HTERT RPE-1 (cell line): ENCODE results near the gene ELAVL3.

Experiments used
- in situ Hi-C: fragments of 300-500 bp; cut with MboI; formaldehyde crosslinking; loops from 4 replicates; pipeline ENCODE4 v1.14.3; 2020; ENCODE audit warnings: low sequenced_read_pairs

ELAVL3 gene

DNA sequence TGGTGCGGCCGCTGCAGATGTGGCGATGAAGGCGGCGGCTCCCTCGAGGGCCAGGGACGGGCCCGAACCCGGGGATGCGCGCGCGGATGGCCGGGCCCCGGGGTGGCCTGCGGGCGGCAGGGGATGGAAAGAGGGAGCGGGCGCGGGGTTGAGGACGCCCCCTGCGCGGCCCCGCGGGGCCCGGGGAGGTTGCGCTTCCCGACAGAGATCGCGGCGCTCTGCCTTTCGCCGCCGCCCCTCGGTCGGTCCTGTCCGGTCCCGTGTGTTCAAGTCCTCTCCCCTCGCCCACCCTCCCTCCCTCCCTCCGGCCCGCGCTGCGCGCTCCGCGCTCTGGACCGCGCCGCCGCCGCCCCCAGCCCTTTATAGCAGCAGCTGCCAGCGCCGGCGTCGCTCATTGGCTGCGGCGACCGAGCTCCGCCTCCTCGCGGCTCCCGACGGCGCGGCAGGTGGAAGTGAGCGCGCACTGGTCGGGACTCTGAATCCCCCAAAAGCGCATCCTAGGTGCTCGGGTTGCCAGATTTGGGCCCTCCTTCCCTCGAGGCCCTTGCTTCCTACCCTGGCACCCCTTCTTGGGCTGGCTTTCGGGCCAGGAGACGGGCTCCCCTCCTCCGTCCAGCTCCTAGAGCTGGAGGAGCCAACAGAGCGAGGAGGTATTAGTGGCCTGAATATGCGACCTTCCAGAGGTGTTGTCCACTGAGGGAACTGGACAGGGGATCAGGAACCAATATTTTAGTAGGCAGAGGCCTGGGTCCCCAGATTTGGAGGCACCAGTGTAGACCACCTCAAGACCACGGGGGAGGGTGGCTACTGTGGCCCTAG lies at the start of gene ELAVL3:
Gene ELAVL3 (minus strand): TSS at position 332 of the 819 bp plus-strand sequence. CDS start 438 bp downstream, outside the sequence.
- in situ Hi-C loops, result no loop called here

- in situ Hi-C loops, result no loop called here
Measured at GRCh38 chr19:11530432-11530831, 49.6 kb upstream of the ELAVL3 start.

GRCh38 chr19:11528551-11529341 lies 47.9 kb upstream of the ELAVL3 start, which contains the start of gene ECSIT:
TSS of gene ECSIT (minus strand) at chr19:11529134. CDS start at chr19:11519170, 9,964 bp downstream.
- in situ Hi-C loops, result no loop called here

GRCh38 chr19:11519138-11519537 lies 38.3 kb upstream of the ELAVL3 start:
- in situ Hi-C loops, result no loop called here

DNA sequence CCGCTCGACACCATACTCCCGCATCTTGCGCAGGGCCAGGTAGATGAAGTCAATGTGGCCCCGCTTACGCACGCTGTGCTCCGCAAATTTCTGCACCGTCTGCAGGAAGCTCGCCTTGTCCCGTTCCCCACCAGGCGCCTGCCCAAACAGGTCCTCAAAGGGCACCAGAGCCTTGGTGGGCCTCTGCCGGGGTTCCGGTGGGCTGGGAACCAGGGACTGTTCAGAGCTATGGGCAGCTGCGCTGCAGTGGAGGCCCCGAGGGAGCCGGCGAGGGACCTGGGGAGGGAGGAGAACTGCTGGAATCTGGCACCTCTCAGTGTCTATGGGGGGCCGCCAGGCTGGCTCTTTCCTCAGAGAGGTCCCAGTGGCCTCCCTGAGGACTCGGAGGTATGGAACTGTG lies 33.1 kb upstream of the ELAVL3 start:
- in situ Hi-C loops, result no loop called here

DNA sequence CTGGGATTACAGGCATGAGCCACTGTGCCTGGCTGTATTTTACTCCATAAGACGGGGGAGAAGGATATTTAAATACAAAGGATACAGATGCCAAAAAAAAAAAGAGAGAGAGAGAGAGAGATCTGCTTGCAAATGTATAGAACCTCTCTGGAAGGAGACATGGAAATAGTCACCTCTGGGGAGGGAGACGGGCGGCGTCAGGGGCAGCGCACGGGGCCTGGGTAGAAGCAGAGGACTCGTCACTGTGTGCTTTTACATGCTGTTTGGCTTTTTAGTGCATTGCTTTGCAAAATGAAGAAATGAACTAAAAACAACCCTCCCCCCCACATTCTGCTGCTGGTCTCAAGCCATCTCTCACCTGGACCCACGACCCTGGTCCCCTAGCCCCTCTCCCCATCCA lies 29.6 kb upstream of the ELAVL3 start:
- in situ Hi-C loops, result no loop called here

DNA sequence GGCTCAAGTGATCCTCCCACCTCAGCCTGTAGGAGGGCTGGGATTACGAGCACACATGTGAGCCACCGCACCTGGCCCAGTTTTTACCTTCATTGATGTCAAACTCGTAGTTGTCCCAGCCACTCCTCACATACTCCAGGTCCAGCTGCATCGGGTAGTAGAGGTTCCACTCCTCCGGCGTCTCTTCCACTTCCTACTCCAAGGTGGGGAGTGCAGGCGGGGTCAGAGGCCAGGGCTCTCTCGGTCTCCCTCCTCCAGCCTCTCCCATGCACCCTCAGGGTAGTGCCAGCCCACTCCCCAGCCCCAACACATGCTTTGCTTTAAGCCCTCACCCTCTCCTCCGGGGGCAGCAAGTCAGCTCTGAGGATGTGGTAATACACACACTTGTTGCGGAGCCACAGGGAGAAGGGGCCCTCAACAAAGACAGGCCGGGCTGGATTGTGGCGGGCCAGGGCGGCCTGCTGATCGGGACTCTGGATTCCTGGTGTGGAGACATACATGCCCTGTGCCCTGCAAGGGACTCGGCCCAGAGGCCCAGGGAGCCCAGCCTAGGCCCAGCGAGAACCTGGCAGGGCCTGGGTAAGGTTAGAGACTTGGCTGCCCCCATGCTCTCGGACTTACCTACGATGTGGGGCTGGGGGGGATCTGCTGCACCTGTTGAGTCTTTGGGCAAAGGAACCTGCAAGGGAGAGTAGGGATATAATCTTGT lies 26.7 kb upstream of the ELAVL3 start:
- in situ Hi-C loops, result no loop called here

DNA sequence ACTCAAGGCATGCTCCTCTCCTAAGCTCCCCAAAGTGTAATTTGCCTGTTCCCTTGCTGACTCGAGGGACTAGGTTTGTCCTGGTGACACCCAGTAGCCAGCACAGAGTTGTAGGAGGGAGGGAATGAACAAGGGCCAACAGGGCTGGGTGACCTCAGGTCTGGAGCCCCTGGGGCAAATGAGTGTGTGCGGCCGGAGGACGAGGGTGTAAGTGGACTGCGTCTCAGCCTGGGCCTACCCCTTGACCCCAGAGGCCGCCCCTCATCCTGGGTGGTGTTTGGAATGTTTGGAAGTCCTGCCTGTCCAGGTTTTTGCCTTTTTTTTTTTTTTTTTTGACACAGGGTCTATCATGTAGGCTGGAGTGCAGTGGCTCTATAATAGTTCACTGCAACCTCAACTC lies 26.1 kb upstream of the ELAVL3 start:
- in situ Hi-C loops, result no loop called here

GRCh38 chr19:11506101-11506555 lies 25.3 kb upstream of the ELAVL3 start:
- in situ Hi-C loops, result no loop called here

GRCh38 chr19:11505504-11506100 lies 24.8 kb upstream of the ELAVL3 start, which contains the start of gene ZNF653:
TSS of gene ZNF653 (minus strand) at chr19:11505839. CDS start at chr19:11505786, 53 bp downstream.
- in situ Hi-C loops, result no loop called here

- in situ Hi-C loops, result no loop called here
Measured at GRCh38 chr19:11505032-11505503, 24.2 kb upstream of the ELAVL3 start.

DNA sequence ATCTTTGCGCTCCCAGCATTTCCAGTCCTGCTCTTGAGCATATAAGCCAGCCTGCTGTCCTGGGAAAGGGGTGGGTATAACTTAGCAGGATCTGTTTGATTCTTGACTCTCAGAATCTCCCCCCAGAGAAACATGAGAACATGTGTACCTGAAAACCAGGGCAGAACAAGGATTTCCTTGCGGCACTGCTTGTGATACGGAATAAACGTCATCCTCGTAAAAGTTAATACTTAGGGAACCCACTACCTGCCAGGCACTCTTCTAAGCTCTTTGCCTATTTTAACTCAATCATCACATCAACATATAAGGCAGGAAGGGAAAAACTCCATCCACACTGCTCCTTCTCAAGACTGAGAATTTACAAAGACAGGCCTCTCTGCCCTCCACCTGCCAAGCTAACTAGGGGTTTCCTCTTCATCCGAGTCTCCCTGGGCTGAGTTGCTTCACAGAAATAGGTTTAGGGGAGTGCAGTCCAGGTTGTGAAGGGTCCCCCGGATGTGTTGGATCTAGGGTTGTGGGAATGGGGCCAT lies 23.7 kb upstream of the ELAVL3 start:
- in situ Hi-C loops, result no loop called here

GRCh38 chr19:11499890-11500420 lies 19.1 kb upstream of the ELAVL3 start:
- in situ Hi-C loops, result no loop called here

DNA sequence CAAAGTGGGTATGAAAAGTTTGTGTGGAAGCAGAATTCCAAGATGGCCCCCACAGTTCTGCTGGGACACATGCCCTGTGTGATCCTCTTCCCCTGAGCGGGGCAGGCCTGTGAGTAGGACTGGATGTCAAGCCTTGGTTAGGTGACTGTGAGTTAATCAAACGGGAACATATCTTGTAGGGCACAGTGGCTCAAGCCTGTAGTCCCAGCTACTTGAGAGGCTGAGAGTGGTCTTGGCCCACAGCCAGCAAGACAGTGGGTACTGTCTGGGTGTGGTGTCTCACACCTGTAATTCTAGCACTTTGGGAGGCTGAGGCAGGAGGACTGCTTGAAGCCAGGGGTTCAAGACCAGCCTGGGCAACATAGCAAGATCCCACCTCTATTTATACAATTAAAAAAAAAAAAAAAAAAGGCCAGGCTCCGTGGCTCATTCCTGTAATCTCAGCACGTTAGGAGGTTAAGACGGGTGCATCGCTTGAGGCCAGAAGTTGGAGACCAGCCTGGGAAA lies 18.4 kb upstream of the ELAVL3 start:
- in situ Hi-C loops, result no loop called here

- in situ Hi-C loops, result no loop called here
Measured at GRCh38 chr19:11496391-11497163, 15.7 kb upstream of the ELAVL3 start.

GRCh38 chr19:11495885-11496284 lies 15.0 kb upstream of the ELAVL3 start:
- in situ Hi-C loops, result no loop called here

GRCh38 chr19:11495481-11495880 lies 14.6 kb upstream of the ELAVL3 start:
- in situ Hi-C loops, result no loop called here

DNA sequence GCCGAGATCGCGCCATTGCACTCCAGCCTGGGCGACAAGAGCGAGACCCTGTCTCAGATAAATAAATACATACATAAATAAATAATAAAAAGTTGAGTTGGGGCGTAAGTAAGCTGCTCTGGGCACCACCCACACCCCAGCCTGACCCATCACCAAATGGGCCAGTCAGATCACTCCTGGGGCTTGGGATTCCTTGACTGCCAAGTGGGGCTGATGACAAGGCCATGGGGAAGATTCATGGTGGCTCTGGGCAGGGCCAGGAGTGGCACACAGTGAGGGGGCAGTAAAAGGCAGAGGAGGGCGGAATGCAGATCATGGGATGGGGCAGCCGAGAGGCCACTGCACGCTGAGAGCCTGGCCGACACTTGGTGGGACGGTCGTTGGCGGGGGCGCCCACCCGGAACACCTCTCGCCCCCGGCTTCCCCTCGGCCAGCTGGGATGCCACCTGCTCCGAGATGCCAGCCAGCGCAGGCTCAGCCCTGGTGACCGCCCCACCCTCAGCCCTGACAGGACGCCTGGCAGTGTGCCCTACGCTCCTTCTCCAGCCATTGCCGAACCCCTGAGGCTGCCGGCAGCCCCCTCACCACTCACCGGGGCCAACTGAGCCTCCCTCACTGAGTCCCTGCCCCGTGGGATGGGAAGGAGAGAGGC lies 13.9 kb upstream of the ELAVL3 start:
- in situ Hi-C loops, result no loop called here

GRCh38 chr19:11489378-11489777 lies 8.5 kb upstream of the ELAVL3 start:
- in situ Hi-C loops, result no loop called here
